Transverse colon (tissue), 4 donors: ENCODE measurements around the gene RBM39. TPM values are rescaled to one million over a fixed set of nuclear protein-coding genes. Genes with fewer than 3 reads are reported as not detected.
A peak's percentile ranks its signal among the peaks of the same experiment; 100 is the strongest.

Experiments used
- DNase-seq: peaks from one replicate; pipeline ENCODE4 v3.0.0-alpha.2; 2019
- H3K27ac ChIP-seq, 4 donors: fragments of 200-600 bp; sonication (generic); 2 replicates each; pipeline ENCODE4 v1.5.1; 2016 to 2018; ENCODE audit warnings: inconsistent platforms in 4 of 4
- H3K27me3 ChIP-seq: fragments of 200-600 bp; sonication (generic); 2 replicates; pipeline ENCODE4 v1.5.1; 2017; ENCODE audit warnings: inconsistent platforms
- H3K36me3 ChIP-seq, 4 donors: fragments of 200-600 bp; sonication (generic); 2 replicates each; pipeline ENCODE4 v1.5.1; 2017 to 2019; ENCODE audit warnings: inconsistent platforms in 4 of 4
- H3K4me1 ChIP-seq, 4 donors: fragments of 200-600 bp; sonication (generic); 2 replicates each; pipeline ENCODE4 v1.5.1; 2017 to 2020; ENCODE audit warnings: inconsistent platforms in 4 of 4
- H3K4me3 ChIP-seq, 4 donors: fragments of 200-600 bp; sonication (generic); 1 replicate in 1 of 4; 2 replicates in 3 of 4; pipeline versions ENCODE4 v1.5.1 to v1.6.1; 2017 to 2019; ENCODE audit warnings: inconsistent platforms in 4 of 4
- H3K9me3 ChIP-seq, 2 donors: fragments of 200-600 bp; sonication (generic); 2 replicates each; pipeline ENCODE4 v1.5.1; 2017 to 2019; ENCODE audit warnings: inconsistent platforms in 2 of 2
- EP300 ChIP-seq: sonication (generic); formaldehyde crosslinking; IDR thresholded peaks from one replicate; pipeline ENCODE4 v1.6.1; 2017; ENCODE audit warnings: antibody characterized with exemption, low read depth
- POLR2A ChIP-seq: fragments of 450-650 bp; IDR thresholded peaks from one replicate; pipeline ENCODE4 v1.6.1; 2016; ENCODE audit warnings: antibody characterized with exemption, mild to moderate bottlenecking, moderate library complexity
- POLR2AphosphoS5 ChIP-seq, 3 donors: sonication (generic); formaldehyde crosslinking; IDR thresholded peaks; one replicate each; pipeline ENCODE4 v1.6.1; 2016; ENCODE audit warnings: antibody characterized with exemption in 3 of 3
- WGBS, 2 donors: methylation state at CpG; one replicate each; pipeline ENCODE4 v1.1.5; 2018; ENCODE audit warnings: low coverage in 1 of 2; 5-methylcytosine and 5-hydroxymethylcytosine counted together
- in situ Hi-C, 4 donors: fragments of 200-750 bp; cut with MboI; loops; one replicate each; pipeline versions ENCODE4 v1.15.0 to v1.15.1; 2017; ENCODE audit warnings: low sequenced_read_pairs in 3 of 4, low pct_ligation_motif_present in 1 of 4, low pct_unique_long_range_greater_than_20kb in 1 of 4
- intact Hi-C: fragments of 100-400 bp; cut with DNase I; formaldehyde crosslinking; loops from one replicate; pipeline ENCODE4 v1.15.1; 2023; ENCODE audit warnings: low total_unique reads
- total RNA-seq, 4 donors: library from RNA; depleted of rRNA; stranded (reverse); fragments of >200 nt; gene quantifications; one replicate each; pipeline ENCODE4 v1.1.0, GENCODE V29; 2016
- TF ChIP-seq, protein P1 (sequence below), 5 experiments: fragments of 200-600 bp in 3 of 5; fragments of 450-650 bp in 2 of 5; sonication (generic) in 3 of 5; IDR thresholded peaks; 1 replicate in 2 of 5; 2 replicates in 3 of 5; pipeline ENCODE4 v1.5.1; 2016 to 2017; ENCODE audit warnings: antibody characterized with exemption in 5 of 5, inconsistent platforms in 3 of 5, mild to moderate bottlenecking in 2 of 5, moderate library complexity in 1 of 5

Gene RBM39
- total RNA-seq, 4 donors from 2014 or later, result 264 to 721 (median 416) TPM

DNA sequence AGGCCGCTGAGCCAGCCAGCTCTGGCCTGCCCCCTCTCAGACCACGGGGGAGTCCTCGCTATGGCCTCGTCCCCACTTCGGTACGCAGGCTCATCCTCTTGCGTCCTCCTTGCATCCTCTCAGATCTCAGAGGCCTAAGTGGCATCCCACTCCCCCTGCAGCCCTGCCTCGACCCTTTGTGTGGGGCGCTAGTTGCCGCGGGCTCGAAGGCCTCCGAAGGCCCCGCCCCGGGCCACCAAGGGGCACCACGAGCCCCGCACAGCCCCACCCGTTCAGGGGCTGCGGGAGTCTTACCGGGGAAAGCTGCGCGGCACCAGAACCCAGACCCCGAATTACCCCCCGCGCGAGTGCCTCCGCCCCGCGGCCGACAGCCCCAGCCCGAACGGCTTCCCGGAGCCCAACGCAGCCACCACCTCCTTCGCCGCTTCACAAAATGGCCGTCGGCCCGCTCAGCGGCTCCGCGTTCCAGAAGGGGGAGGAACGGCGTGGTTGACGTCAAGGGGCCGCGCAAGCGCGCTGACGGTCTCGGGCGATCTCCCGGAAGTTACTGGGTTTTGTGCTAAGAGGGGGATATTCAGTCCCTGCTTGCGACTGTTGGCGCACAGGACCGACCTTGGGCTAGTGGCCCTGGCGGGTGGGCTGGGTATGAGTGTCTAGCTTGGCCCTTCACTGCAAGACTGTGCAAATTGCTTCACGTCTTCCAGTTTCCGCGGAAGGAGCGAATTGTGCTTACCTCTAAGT, 77.4 kb downstream of the RBM39 start, which contains the start of the genes CPNE1 and RBM12:
Gene CPNE1 (minus strand): TSS at position 435 of the 741 bp plus-strand sequence. CDS start 31,977 bp downstream, outside the sequence.
Gene RBM12 (minus strand): TSS at position 435 of the 741 bp plus-strand sequence. CDS start 9,578 bp downstream, outside the sequence.
- Histone ChIP-seq H3K4me1 (peaks cover 15 to 40% (median 38%) of the 10 kb centered on the region in 4 donors), H3K27me3 (no peaks in the 10 kb centered on the region), H3K36me3 (peaks cover 0 to 13% (median 3%) of the 10 kb centered on the region in 4 donors), H3K27ac (peak within 1 kb of the TSS; percentile 94 to 98 (median 96)), H3K9me3 (no peaks in the 10 kb centered on the region), H3K4me3 (peak within 1 kb of the TSS; percentile 57 to 87 (median 64))
- in situ Hi-C loops (no loop called here), intact Hi-C loops (loop anchor here (2.0 kb wide), 1 partner anchor 48 kb away; no protein-coding TSS in a partner anchor)
- TF ChIP-seq POLR2AphosphoS5 (IDR thresholded peaks at IDR 0.05) (peak; percentile 94 to 98 (median 98)), EP300 (no peak), POLR2A (peak; percentile 94)
- TF ChIP-seq, protein P1, sequence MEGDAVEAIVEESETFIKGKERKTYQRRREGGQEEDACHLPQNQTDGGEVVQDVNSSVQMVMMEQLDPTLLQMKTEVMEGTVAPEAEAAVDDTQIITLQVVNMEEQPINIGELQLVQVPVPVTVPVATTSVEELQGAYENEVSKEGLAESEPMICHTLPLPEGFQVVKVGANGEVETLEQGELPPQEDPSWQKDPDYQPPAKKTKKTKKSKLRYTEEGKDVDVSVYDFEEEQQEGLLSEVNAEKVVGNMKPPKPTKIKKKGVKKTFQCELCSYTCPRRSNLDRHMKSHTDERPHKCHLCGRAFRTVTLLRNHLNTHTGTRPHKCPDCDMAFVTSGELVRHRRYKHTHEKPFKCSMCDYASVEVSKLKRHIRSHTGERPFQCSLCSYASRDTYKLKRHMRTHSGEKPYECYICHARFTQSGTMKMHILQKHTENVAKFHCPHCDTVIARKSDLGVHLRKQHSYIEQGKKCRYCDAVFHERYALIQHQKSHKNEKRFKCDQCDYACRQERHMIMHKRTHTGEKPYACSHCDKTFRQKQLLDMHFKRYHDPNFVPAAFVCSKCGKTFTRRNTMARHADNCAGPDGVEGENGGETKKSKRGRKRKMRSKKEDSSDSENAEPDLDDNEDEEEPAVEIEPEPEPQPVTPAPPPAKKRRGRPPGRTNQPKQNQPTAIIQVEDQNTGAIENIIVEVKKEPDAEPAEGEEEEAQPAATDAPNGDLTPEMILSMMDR (IDR thresholded peaks at IDR 0.05), result peak in 2 of 5 experiments; percentile 7 to 10
- WGBS, 2 donors, result 2% methylated on average over 54 of the region's 61 CpGs; no CpG with 5 or more reads in 1 of the 2 donors
- peak; percentile 94 for DNase-seq

GRCh38 chr20:35663516-35664465, 78.3 kb downstream of the RBM39 start:
- Histone ChIP-seq H3K27ac (peak overlapping the region; percentile 94 to 98 (median 96)), H3K27me3 (no peaks in the 10 kb centered on the region), H3K4me3 (peak overlapping the region; percentile 57 to 87 (median 64)), H3K36me3 (peaks cover 0 to 5% (median 0%) of the 10 kb centered on the region in 4 donors), H3K9me3 (no peaks in the 10 kb centered on the region), H3K4me1 (peaks cover 15 to 49% (median 44%) of the 10 kb centered on the region in 4 donors)
- intact Hi-C loops, result loop anchor here (2.0 kb wide), 1 partner anchor 47 kb away; no protein-coding TSS in a partner anchor
- DNase-seq, result peak; percentile 62
- in situ Hi-C loops, result no loop called here
- no peak for TF ChIP-seq EP300
- no peak for TF ChIP-seq POLR2A
- no peak for TF ChIP-seq POLR2AphosphoS5 (IDR thresholded peaks at IDR 0.05)
- TF ChIP-seq, protein P1 (IDR thresholded peaks at IDR 0.05), result no peak
- 0 to 11% methylated on average over 1 to 28 of the region's 28 CpGs for WGBS, 2 donors

DNA sequence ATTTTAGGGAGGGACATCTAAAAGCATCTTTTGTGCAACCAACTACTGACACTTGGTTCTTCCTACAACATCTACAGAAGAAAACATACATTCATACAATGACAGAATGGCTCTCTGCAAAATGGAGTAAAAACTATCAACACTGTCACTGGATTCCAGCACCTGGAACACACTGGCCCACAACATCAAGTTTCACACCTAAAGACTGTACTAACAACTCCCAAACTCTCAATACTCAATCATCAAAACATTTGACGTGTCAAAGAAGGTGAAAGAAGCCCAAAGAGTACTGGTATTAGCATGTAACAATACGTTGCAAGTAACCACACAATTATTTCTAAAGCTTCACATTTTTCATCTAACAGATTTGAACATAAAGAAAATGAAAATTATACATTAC, 79.5 kb downstream of the RBM39 start:
- Histone ChIP-seq H3K4me3 (peak overlapping the region in 2 of 4 donors; percentile 69 to 87), H3K36me3 (no peaks in the 10 kb centered on the region), H3K4me1 (peaks cover 16 to 59% (median 51%) of the 10 kb centered on the region in 4 donors), H3K27me3 (no peaks in the 10 kb centered on the region), H3K27ac (peak overlapping the region; percentile 17 to 98 (median 96)), H3K9me3 (no peaks in the 10 kb centered on the region)
- 11 to 12% methylated on average over 2 of the region's 2 CpGs for WGBS, 2 donors
- in situ Hi-C loops (no loop called here), intact Hi-C loops (no loop called here)
- DNase-seq, result no peak
- TF ChIP-seq EP300, result no peak
- no peak for TF ChIP-seq POLR2AphosphoS5 (IDR thresholded peaks at IDR 0.05)
- TF ChIP-seq, protein P1 (IDR thresholded peaks at IDR 0.05), result no peak
- TF ChIP-seq POLR2A, result no peak
